ENCODE data around the gene RPA1.

GRCh38 chr17:1786708-1787107 is 43.1 kb upstream of the RPA1 start:
- TF ChIP-seq ZBTB43 (CRISPR knock-in tag; IDR thresholded peaks at IDR 0.05) (no peak), E2F1 (CRISPR knock-in tag; IDR thresholded peaks at IDR 0.05) (no peak), TEAD4 (CRISPR knock-in tag; IDR thresholded peaks at IDR 0.05) (no peak), CTCF (IDR thresholded peaks at IDR 0.05) (no peak), IRF2 (CRISPR knock-in tag; IDR thresholded peaks at IDR 0.05; ENCODE audit: borderline replicate concordance, low read depth) (no peak)

Data from WTC11 (cell line).